ENCODE data around the gene EFR3B.
A peak's percentile ranks its signal among the peaks of the same experiment; 100 is the strongest.
"Not testable (repeated sequence)": the region's sequence is repeated elsewhere in the genome, so short reads cannot be mapped to it uniquely, and the experiment has no call there.

Gene EFR3B

DNA sequence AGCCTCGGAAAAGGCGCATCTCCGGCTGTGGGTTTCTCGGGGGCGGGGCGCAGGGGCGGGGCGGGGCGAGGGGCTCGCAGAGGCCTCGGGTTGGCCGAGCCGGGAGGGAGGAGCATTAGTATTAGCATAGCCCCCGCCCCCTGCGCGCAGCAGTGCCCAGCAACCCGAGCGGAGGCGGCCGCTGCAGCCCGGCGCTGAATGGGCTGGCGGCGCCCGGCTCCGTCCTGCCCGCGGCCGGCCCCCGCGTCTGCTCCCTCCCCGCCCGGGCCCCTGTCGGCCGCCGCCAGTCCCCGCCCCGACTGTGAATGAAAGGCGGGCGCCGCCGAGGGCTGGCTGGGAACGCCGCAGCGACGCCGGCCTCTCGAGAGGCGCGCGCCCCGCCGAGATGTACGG lies at the start of gene EFR3B:
EFR3B (plus strand) TSS at position 149 of the 393 bp plus-strand sequence; CDS start at position 386, 237 bp downstream.
- peak; percentile 70 to 80 for DNase-seq (ENCODE audit: low read depth in 2 of 2, low spot score in 1 of 2)

DNA sequence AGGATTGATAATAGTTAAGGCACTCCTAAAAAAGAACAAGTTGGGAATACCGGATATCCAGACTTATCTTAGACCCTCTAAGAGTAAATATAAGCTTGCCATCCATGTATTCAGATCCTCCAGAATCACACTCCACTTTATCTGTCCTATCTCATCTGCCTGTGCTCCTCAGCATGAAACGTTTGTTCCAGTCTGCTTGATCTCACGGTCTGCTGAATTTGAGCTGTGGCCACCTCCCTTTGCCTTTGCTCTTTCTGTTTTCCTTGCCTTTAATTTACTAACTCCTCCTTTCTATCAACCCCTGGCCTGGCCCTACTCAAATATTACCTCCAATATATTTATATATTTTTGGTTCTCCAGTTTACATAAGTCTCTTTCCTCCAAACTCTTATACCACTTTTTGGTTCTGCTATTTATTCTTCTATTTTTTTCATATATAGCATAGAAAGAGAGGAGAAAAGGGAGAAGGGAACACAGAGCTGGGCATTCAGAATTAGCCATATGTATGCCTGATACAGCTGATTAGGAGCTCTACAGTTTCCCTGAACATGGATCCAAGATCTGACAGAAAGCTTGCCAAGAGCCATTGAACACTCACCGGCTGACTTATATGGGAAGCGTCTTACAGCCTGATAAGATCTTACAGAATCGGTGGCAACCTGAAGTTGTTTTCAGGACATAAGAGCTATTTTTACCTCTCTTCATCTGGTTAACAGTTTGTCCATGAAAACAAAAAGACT lies 48.3 kb upstream of the EFR3B start:
- DNase-seq (ENCODE audit: low read depth in 2 of 2, low spot score in 1 of 2): no peak

DNA sequence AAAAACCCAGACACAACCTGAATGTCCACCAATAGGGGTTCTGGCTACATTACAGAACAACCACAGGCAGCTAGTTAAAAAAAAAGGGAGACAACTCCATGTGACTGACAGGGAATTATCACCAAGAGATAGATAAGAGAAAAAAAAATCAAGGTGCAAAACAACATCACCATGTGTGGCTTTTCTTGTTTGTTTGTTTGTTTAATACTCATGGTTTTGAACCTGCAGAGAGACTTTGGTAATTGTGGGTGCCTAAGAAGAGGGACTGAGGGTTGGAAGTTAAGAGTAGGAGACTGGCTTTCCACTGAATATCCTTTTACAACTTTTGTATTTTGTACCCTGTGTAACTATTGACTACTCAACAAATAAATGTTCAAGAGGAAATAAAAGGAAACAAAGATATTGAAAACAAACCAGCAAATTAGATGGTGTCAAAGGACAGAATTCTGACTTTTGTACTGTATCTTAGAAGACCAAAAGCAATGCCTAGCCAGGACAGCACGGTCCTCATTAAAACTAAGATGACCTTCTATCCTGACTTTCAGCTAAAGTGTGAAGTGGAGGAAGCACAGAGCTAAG lies 47.6 kb upstream of the EFR3B start:
- no peak for DNase-seq (ENCODE audit: low read depth in 2 of 2, low spot score in 1 of 2)

GRCh38 chr2:24999097-24999496 lies 42.8 kb upstream of the EFR3B start:
- DNase-seq (ENCODE audit: low read depth in 2 of 2, low spot score in 1 of 2): not testable (repeated sequence)

DNA sequence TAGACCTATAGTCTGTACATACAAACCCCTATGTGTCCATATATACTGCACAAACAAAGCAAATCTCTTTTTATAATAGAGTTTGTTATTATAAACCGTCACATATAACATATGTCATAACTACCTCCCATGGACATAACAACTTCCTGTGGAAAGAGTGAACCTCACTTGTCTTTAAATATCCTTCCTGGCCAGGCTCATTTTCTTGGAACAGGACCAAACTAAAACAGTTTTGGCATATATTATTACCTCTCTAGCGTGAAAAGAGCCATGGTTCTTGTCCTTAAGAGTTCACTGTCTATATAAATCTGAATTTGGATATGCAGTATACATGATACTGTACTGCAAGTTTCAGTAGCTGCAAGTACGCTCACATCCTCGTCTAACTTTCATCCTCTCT lies 41.8 kb upstream of the EFR3B start:
- no peak for DNase-seq (ENCODE audit: low read depth in 2 of 2, low spot score in 1 of 2)

- no peak for DNase-seq (ENCODE audit: low read depth in 2 of 2, low spot score in 1 of 2)
These were observed 41.2 kb upstream of the EFR3B start for GRCh38 chr2:25000503-25001324.

DNA sequence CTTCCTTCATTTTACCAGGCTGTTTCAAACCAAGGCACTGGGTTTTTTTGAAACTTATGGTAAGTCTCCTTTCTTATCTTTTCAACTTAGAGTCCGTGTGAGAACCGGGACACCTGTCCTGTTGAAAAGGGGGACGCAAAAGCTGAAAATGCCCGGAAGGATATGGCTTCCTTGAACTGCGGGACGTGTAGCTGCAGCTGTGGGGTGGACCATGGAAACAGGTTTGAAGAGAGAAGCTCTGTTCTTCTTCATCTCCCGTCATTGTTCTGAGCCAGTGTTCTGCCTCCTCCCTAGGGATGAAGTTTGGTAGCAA lies 40.6 kb upstream of the EFR3B start:
- DNase-seq (ENCODE audit: low read depth in 2 of 2, low spot score in 1 of 2): no peak

DNA sequence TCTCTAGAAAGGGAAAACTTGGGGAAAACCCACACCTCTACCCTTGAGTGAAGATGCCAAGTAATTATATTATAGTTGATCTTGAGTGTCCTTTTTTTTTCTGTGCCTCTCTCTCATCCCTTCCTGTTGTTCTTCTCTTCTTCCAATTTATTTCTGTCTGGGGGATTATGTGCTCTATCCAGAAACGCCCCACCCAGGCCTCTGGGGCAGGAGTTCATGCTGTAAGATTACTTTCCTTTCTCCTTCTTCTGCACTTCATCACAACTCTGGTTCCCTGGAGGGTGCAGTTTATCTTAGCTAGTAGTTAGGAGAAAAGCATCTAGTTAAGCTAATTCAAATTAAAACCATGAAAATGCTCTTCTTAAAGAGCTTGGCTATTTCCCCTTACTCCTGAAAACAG lies 39.8 kb upstream of the EFR3B start:
- DNase-seq (ENCODE audit: low read depth in 2 of 2, low spot score in 1 of 2): no peak

DNA sequence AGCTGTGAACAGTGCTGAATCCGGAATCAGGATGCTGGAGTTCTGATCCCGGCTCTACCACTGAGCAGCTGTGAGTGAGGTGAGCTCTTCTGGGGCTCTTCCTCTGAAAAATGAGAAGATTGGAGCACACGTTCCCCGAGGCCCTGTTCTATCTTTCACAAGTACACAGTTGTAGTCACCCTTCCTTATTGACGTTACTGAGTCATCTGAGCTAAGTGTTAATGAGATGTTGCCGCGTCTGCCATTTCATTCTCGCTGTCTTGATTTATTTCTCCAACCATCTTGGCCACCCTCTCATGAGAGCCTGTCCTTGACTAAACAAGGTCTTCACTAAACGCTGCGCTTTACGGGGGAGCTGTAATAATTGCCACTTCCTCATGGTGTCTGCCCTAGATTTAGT lies 31.9 kb upstream of the EFR3B start:
- DNase-seq (ENCODE audit: low read depth in 2 of 2, low spot score in 1 of 2): no peak

DNA sequence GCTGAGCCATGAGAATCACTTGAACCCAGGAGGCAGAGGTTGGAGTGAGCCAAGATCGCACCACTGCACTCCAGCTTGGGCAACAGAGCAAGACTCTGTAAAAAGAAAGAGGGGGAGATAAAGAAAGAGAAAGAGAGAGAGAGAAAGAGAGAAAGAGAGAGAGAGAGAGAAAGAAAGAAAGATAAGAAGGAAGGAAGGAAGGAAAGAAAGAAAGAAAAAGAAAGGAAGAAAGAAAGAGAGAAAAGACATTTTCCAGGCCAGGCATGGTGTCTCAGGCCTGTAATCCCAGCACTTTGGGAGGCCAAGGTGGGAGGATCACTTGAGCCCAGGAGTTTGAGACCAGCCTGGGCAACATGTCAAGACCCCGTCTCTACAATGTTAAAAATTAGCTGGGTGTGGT lies 30.5 kb upstream of the EFR3B start:
- DNase-seq (ENCODE audit: low read depth in 2 of 2, low spot score in 1 of 2): not testable (repeated sequence)

DNA sequence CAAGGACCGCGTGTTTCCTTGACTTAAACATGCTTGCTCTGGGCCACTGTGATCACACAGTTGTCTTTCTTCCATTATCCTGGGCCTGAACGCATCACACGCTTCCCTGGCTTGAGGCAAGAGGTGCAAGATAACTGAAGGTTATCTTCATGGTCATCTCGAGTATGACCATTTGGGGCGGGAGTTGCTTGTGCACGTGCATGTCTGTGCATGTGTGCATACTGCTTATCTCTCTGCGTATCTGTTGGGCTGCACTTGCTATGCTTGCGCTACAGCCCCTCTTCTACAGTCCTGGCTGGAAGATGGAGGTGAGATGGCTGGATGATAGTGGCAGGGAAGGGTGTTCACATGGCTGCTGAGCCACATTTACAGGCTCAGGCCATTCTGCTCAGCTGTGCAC lies 27.2 kb upstream of the EFR3B start:
- DNase-seq (ENCODE audit: low read depth in 2 of 2, low spot score in 1 of 2): no peak

- DNase-seq (ENCODE audit: low read depth in 2 of 2, low spot score in 1 of 2): no peak
These were observed 23.2 kb upstream of the EFR3B start for GRCh38 chr2:25018681-25019080.

- DNase-seq (ENCODE audit: low read depth in 2 of 2, low spot score in 1 of 2): no peak
These were observed 20.0 kb upstream of the EFR3B start for GRCh38 chr2:25021791-25022362.

- DNase-seq (ENCODE audit: low read depth in 2 of 2, low spot score in 1 of 2): no peak
These were observed 18.5 kb upstream of the EFR3B start for GRCh38 chr2:25023333-25023732.

DNA sequence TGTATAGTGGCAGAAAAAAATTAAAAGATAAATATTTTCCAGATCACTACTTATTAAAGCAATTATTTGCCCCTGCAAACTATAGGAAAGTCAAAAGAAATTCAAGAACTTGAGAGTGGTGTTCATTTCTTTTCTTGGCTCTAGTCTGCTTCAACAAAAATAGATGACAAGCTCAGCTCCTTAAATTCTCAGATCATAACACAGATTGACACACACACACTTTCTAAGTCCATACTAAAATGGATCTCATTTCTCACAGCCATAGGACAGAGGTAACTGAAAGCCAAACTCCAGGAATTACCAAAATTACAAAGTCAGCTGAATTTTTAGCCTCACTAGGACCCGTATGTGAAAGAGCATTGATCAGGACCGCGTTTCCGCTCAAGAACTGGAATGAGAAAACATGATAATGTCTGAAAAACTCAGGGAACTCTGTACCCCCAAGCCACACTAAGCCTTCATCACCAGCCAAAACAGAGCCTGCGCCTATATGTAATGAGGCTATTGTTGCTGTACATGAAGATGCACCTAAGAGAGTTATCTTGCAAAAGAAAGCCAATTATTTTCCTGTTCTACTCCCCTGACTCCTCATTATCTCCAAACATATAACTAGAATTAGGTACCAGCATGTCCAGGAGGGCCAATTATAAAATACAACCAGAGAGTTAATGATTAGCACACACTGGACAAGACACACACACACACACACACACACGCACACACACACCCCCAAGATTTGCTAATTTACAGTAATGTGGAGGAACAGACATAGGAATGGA lies 16.5 kb upstream of the EFR3B start:
- no peak for DNase-seq (ENCODE audit: low read depth in 2 of 2, low spot score in 1 of 2)

DNA sequence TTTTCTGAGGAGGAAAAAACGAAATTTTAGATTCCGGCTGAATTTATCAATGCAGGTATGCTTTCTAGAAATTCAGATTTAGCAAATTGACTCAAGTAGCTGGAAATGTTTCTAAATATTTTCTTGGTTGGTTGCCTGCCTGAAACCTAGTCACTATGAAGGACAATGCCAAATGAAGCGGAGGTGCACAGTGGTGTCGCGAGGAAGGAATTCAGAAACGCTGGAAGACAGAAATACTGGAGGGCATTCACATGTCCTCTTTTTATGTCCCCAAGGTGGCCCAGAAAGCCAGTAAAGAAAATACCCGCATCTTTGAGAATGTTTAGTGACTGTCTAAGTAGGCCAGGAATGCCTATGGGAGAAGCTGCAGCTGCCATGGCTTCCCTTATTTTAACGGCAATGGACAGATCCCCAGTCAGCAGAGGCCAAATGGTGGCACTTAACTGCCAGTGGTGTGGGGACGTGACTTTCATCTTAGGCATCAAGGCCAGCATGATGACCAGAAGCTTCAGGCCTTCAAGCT lies 15.8 kb upstream of the EFR3B start:
- DNase-seq (ENCODE audit: low read depth in 2 of 2, low spot score in 1 of 2): no peak

- DNase-seq (ENCODE audit: low read depth in 2 of 2, low spot score in 1 of 2): no peak
These were observed 12.7 kb upstream of the EFR3B start for GRCh38 chr2:25029183-25029554.

GRCh38 chr2:25030702-25031101 lies 11.2 kb upstream of the EFR3B start:
- no peak for DNase-seq (ENCODE audit: low read depth in 2 of 2, low spot score in 1 of 2)

DNA sequence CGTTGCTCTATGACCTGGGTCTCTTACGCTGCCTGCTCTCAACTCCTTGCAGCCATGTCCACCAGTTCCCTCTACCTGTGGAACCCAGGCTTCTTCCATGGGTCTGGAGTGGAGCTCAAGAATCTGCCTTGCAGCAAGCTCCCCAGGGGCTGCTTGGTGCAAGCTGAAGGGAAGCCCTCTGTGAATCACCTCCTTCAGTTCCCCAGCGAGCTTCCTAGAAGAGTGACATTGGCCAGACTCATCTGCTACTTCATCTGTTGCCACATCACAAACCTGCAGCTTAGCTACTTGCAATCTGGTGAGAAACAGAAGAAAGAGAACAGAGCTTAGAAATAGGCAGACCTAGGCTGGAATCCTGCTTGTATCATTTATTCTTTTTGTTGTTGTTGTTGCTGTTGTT lies 9.8 kb upstream of the EFR3B start:
- no peak for DNase-seq (ENCODE audit: low read depth in 2 of 2, low spot score in 1 of 2)

GRCh38 chr2:25032901-25033300 lies 9.0 kb upstream of the EFR3B start:
- DNase-seq (ENCODE audit: low read depth in 2 of 2, low spot score in 1 of 2): no peak

- no peak for DNase-seq (ENCODE audit: low read depth in 2 of 2, low spot score in 1 of 2)
These were observed 7.8 kb upstream of the EFR3B start for GRCh38 chr2:25034081-25034480.
